HEK293T (cell line): ENCODE results near the gene OR2A1.
"Not testable (repeated sequence)": the region's sequence is repeated elsewhere in the genome, so short reads cannot be mapped to it uniquely, and the experiment has no call there.

ENCODE experiments used
- ARNT ChIP-seq: fragments of 450-650 bp; IDR thresholded peaks from 2 replicates; pipeline ENCODE4 v1.6.1; 2017; ENCODE audit warnings: mild to moderate bottlenecking
- BHLHE40 ChIP-seq: fragments of 450-650 bp; IDR thresholded peaks from 2 replicates; pipeline ENCODE4 v1.6.1; 2016; ENCODE audit warnings: mild to moderate bottlenecking, moderate library complexity, borderline replicate concordance
- CTBP1 ChIP-seq: fragments of 450-650 bp; IDR thresholded peaks from 2 replicates; pipeline ENCODE4 v1.6.1; 2016; ENCODE audit warnings: borderline replicate concordance
- ELF4 ChIP-seq: fragments of 450-650 bp; IDR thresholded peaks from 2 replicates; pipeline ENCODE4 v1.6.1; 2017; ENCODE audit warnings: antibody characterized with exemption
- FOXA1 ChIP-seq: fragments of 450-650 bp; IDR thresholded peaks from 2 replicates; pipeline ENCODE4 v1.6.1; 2016; ENCODE audit warnings: mild to moderate bottlenecking
- FOXK2 ChIP-seq: fragments of 450-650 bp; IDR thresholded peaks from 2 replicates; pipeline ENCODE4 v1.6.1; 2016; ENCODE audit warnings: mild to moderate bottlenecking
- SP1 ChIP-seq: fragments of 450-650 bp; IDR thresholded peaks from 2 replicates; pipeline ENCODE4 v1.6.1; 2017
- SUZ12 ChIP-seq: fragments of 450-650 bp; IDR thresholded peaks from 2 replicates; pipeline ENCODE4 v1.6.1; 2016; ENCODE audit warnings: mild to moderate bottlenecking
- TARDBP ChIP-seq: fragments of 450-650 bp; IDR thresholded peaks from 2 replicates; pipeline ENCODE4 v1.6.1; 2016
- ZNF384 ChIP-seq: fragments of 450-650 bp; IDR thresholded peaks from 2 replicates; pipeline ENCODE4 v1.6.1; 2016

GRCh38 chr7:144311872-144312469, at the start of gene OR2A1:
- TF ChIP-seq ARNT, TARDBP, SP1, SUZ12, BHLHE40, FOXA1, ZNF384, CTBP1, FOXK2, ELF4: not testable (repeated sequence)
